SK-N-SH (cell line): Measurements from ENCODE around the gene DHRSX. TPM values are rescaled to one million over a fixed set of nuclear protein-coding genes. Genes with fewer than 3 reads are reported as not detected.

Source experiments
- CTCF ChIA-PET: fragments of 300-600, 350-600 bp; formaldehyde crosslinking; extraction: SDS; loops from one replicate; lab custom pipeline; 2021; lab: Yijun Ruan, JAX
- POLR2A ChIA-PET: fragments of 350-600 bp; sonication (Branson Sonifier 250); formaldehyde crosslinking; extraction: SDS; loops from one replicate; lab custom pipeline; 2020; ENCODE audit warnings: antibody characterized with exemption, inconsistent platforms; lab: Yijun Ruan, JAX
- DNase-seq: peaks from one replicate; pipeline ENCODE4 v3.0.0; 2012
- H2AFZ ChIP-seq: fragments of 200-600 bp; sonication (generic); 2 replicates; pipeline ENCODE4 v1.8.1; 2016; ENCODE audit warnings: antibody characterized with exemption, mild to moderate bottlenecking, low read depth
- H3F3A ChIP-seq: fragments of 200-600 bp; sonication (generic); replicated peaks from 2 replicates; pipeline ENCODE3; 2016; ENCODE audit warnings: antibody characterized with exemption, mild to moderate bottlenecking; ENCODE audit not compliant: insufficient read depth
- H3K27ac ChIP-seq, 2 experiments: fragments of 200-500 bp in 1 of 2; fragments of 200-600 bp in 1 of 2; sonication (Bioruptor generic) in 1 of 2; sonication (generic), shearing (Covaris generic) in 1 of 2; 2 replicates each; pipeline versions ENCODE4 v1.5.1 to v1.6.1; 2014 to 2016; ENCODE audit warnings: low read depth in 2 of 2, inconsistent platforms in 1 of 2, low read length in 1 of 2, mild to moderate bottlenecking in 1 of 2, mixed read lengths in 1 of 2
- H3K27me3 ChIP-seq: fragments of 200-600 bp; sonication (generic), shearing (Covaris generic); 2 replicates; pipeline ENCODE4 v1.6.1; 2016; ENCODE audit warnings: mixed run types; ENCODE audit not compliant: insufficient read depth
- H3K36me3 ChIP-seq, 2 experiments: fragments of 200-500 bp in 1 of 2; fragments of 200-600 bp in 1 of 2; sonication (Bioruptor generic) in 1 of 2; sonication (generic) in 1 of 2; replicated peaks in 1 of 2; 2 replicates each; pipeline versions ENCODE3 to v1.5.1; 2014 to 2016; ENCODE audit warnings: low read length in 1 of 2, mild to moderate bottlenecking in 1 of 2; ENCODE audit not compliant: insufficient read depth in 2 of 2, control insufficient read depth in 1 of 2
- H3K4me1 ChIP-seq, 2 experiments: fragments of 200-500 bp in 1 of 2; fragments of 200-600 bp in 1 of 2; sonication (Bioruptor generic) in 1 of 2; sonication (generic), shearing (Covaris generic) in 1 of 2; 2 replicates each; pipeline versions ENCODE4 v1.5.1 to v1.6.1; 2014 to 2016; ENCODE audit warnings: low read depth in 1 of 2, low read length in 1 of 2, mixed run types in 1 of 2; ENCODE audit not compliant: insufficient read depth in 2 of 2, control insufficient read depth in 1 of 2
- H3K4me2 ChIP-seq: fragments of 200-600 bp; sonication (generic), shearing (Covaris generic); 2 replicates; pipeline ENCODE4 v1.6.1; 2017; ENCODE audit warnings: mixed run types
- H3K4me3 ChIP-seq, 2 experiments: fragments of 200-500 bp in 1 of 2; fragments of 200-600 bp in 1 of 2; sonication (Bioruptor generic) in 1 of 2; sonication (generic), shearing (Covaris generic) in 1 of 2; 2 replicates each; pipeline versions ENCODE4 v1.5.1 to v1.8.1; 2014 to 2016; ENCODE audit warnings: low read depth in 2 of 2, inconsistent platforms in 1 of 2, low read length in 1 of 2, mild to moderate bottlenecking in 1 of 2, mixed read lengths in 1 of 2, moderate library complexity in 1 of 2
- H3K79me2 ChIP-seq: fragments of 200-600 bp; sonication (generic); 2 replicates; pipeline ENCODE4 v1.8.1; 2017; ENCODE audit warnings: mild to moderate bottlenecking; ENCODE audit not compliant: insufficient read depth
- H3K9ac ChIP-seq: fragments of 200-600 bp; sonication (generic); 2 replicates; pipeline ENCODE4 v1.6.1; 2017; ENCODE audit warnings: mixed run types
- H3K9me2 ChIP-seq: fragments of 200-600 bp; sonication (generic); 2 replicates; pipeline ENCODE4 v1.6.1; 2017; ENCODE audit warnings: mixed run types
- H3K9me3 ChIP-seq: fragments of 200-600 bp; sonication (generic); 2 replicates; pipeline ENCODE4 v1.6.1; 2017; ENCODE audit warnings: mixed run types, mild to moderate bottlenecking, moderate library complexity
- H4K20me1 ChIP-seq: fragments of 200-600 bp; sonication (generic); 2 replicates; pipeline ENCODE4 v1.6.1; 2017; ENCODE audit warnings: mild to moderate bottlenecking, mixed run types; ENCODE audit not compliant: insufficient read depth
- ELF1 ChIP-seq: IDR thresholded peaks from 2 replicates; pipeline ENCODE4 v1.4.0; 2012
- EP300 ChIP-seq, 2 experiments: IDR thresholded peaks; 2 replicates each; pipeline versions ENCODE4 v1.4.0 to v1.6.1; 2012; ENCODE audit warnings: borderline replicate concordance in 1 of 2, low read depth in 1 of 2, low read length in 1 of 2
- EZH2phosphoT487 ChIP-seq: fragments of 200-600 bp; sonication (generic); IDR thresholded peaks from 2 replicates; pipeline ENCODE4 v1.6.1; 2017; ENCODE audit warnings: low read depth, mixed run types, mild to moderate bottlenecking, antibody characterized with exemption, moderate library complexity, borderline replicate concordance
- FOSL2 ChIP-seq: IDR thresholded peaks from 2 replicates; pipeline ENCODE4 v1.4.0; 2012; ENCODE audit warnings: low read depth, mild to moderate bottlenecking, moderate library complexity, borderline replicate concordance
- FOXJ3 ChIP-seq: sonication (generic); formaldehyde crosslinking; IDR thresholded peaks from 2 replicates; pipeline ENCODE4 v1.5.1; 2020; ENCODE audit warnings: mild to moderate bottlenecking, missing genetic modification reagents
- FOXM1 ChIP-seq: IDR thresholded peaks from 2 replicates; pipeline ENCODE4 v1.4.0; 2012; ENCODE audit warnings: low read depth, mild to moderate bottlenecking
- GABPA ChIP-seq: IDR thresholded peaks from 2 replicates; pipeline ENCODE4 v1.4.0; 2012; ENCODE audit warnings: low read depth, mild to moderate bottlenecking
- GATA2 ChIP-seq: sonication (generic); formaldehyde crosslinking; IDR thresholded peaks from 2 replicates; pipeline ENCODE4 v1.5.0; 2020; ENCODE audit warnings: mild to moderate bottlenecking, missing genetic modification reagents
- JUND ChIP-seq: IDR thresholded peaks from 2 replicates; pipeline ENCODE4 v1.4.0; 2012
- RAD21 ChIP-seq: IDR thresholded peaks from 2 replicates; pipeline ENCODE4 v1.6.1; 2012; ENCODE audit warnings: mild to moderate bottlenecking, low read length
- SMC3 ChIP-seq: IDR thresholded peaks from 2 replicates; pipeline ENCODE4 v1.6.1; 2012; ENCODE audit warnings: low read depth, low read length, improper control_type of control experiment
- TCF12 ChIP-seq: IDR thresholded peaks from 2 replicates; pipeline ENCODE4 v1.4.0; 2012
- WGBS: methylation state at CpG from one replicate; pipeline ENCODE4 v1.1.6; 2017; ENCODE audit warnings: low lambda C conversion rate; 5-methylcytosine and 5-hydroxymethylcytosine counted together
- polyA plus RNA-seq, 3 experiments: library from polyadenylated mRNA; depleted of rRNA; stranded (reverse); fragments of >200 nt; gene quantifications; 2 replicates each; pipeline ENCODE4 v1.2.3, GENCODE V29; 2012
- TF ChIP-seq, protein P1 (sequence below): IDR thresholded peaks from 2 replicates; pipeline ENCODE4 v1.6.1; 2012; ENCODE audit warnings: mild to moderate bottlenecking, low read depth, low read length, moderate library complexity
- TF ChIP-seq, protein P2 (sequence below): fragments of 200-600 bp; sonication (generic); IDR thresholded peaks from 2 replicates; pipeline ENCODE4 v1.6.1; 2017; ENCODE audit warnings: antibody characterized with exemption, mild to moderate bottlenecking, moderate library complexity
- TF ChIP-seq, protein P3 (sequence below): fragments of 150-350 bp; IDR thresholded peaks from 2 replicates; pipeline ENCODE4 v1.6.1; 2017; ENCODE audit warnings: antibody characterized with exemption, low read length, low read depth, borderline replicate concordance
- TF ChIP-seq, protein P4 (sequence below): fragments of 150-350 bp; IDR thresholded peaks from 2 replicates; pipeline ENCODE4 v1.6.1; 2016; ENCODE audit warnings: mild to moderate bottlenecking, low read depth, low read length

The DHRSX gene
- polyA plus RNA-seq, 1 of the 3 experiments (the other 2 are of a cell fraction) = 34.3 TPM

DNA sequence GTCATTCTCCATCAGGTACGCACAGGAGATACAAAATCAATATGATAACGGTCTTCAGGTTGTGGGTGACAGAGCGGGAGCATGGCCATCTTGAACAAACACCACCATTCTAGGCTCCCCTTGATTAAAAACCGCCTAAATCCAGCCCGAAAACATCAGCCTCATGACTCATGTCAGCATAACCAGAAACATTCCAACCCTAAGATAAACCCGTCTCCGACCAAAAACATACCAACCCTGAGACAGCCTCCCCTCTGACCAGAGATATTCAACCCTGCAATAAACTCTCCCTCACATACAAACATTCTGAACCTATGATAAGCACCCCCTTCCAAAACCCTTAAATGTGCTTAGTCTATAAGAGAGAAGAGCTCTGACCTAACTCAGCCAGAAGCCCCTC is 157.9 kb downstream of the DHRSX start:
- 0 out of 2 replicates have a peak, but pooled peaks have one; percentile 22 for TF ChIP-seq TCF12
- 0 out of 2 replicates have a peak, but pooled peaks have one; percentile 29 for TF ChIP-seq FOSL2
- no peak for TF ChIP-seq EZH2phosphoT487
- ChIA-PET POLR2A (no interaction called here), CTCF (no interaction called here)
- no peaks in the 10 kb centered on the region for H3K4me1 ChIP-seq
- H3K27ac ChIP-seq = peak overlapping the region in 1 of 2 experiments; percentile 37; a peak in 1 of 4 replicates
- H3K4me2 ChIP-seq = no peak overlapping the region
- no peaks in the 10 kb centered on the region for H3K79me2 ChIP-seq
- DNase-seq = no peak
- no peaks in the 10 kb centered on the region for H3K36me3 ChIP-seq
- H3F3A ChIP-seq = no peaks in the 10 kb centered on the region
- no peaks in the 10 kb centered on the region for H3K9me3 ChIP-seq
- H3K27me3 ChIP-seq = no peaks in the 10 kb centered on the region
- H4K20me1 ChIP-seq = no peaks in the 10 kb centered on the region
- no peak overlapping the region for H3K9ac ChIP-seq
- no peak overlapping the region for H3K4me3 ChIP-seq
- no peak overlapping the region for H2AFZ ChIP-seq
- H3K9me2 ChIP-seq = no peaks in the 10 kb centered on the region
- 68% methylated on average over 7 of the region's 7 CpGs for WGBS

DNA sequence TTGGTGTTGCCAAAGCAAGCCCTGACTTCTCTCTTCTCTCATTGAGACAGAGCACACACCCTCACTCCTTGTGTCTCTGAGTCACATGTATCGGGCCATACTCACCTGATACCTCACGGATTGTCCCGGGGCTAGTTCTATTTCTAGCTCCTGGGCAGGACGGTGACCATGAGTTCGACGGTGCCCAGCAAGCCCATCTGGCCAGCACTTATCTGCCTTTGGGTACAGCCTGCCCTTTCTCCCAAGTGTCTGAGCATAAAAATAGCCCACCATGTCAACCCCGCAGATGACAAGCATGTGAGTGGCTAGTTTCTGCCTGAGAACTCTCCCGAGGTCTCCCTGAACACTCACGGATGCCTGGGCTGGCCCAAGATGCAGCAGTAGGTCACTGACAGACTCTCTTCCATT is 158.5 kb downstream of the DHRSX start:
- Histone ChIP-seq H3K79me2 (no peaks in the 10 kb centered on the region), H3K36me3 (no peaks in the 10 kb centered on the region)
- TF ChIP-seq, protein P1, sequence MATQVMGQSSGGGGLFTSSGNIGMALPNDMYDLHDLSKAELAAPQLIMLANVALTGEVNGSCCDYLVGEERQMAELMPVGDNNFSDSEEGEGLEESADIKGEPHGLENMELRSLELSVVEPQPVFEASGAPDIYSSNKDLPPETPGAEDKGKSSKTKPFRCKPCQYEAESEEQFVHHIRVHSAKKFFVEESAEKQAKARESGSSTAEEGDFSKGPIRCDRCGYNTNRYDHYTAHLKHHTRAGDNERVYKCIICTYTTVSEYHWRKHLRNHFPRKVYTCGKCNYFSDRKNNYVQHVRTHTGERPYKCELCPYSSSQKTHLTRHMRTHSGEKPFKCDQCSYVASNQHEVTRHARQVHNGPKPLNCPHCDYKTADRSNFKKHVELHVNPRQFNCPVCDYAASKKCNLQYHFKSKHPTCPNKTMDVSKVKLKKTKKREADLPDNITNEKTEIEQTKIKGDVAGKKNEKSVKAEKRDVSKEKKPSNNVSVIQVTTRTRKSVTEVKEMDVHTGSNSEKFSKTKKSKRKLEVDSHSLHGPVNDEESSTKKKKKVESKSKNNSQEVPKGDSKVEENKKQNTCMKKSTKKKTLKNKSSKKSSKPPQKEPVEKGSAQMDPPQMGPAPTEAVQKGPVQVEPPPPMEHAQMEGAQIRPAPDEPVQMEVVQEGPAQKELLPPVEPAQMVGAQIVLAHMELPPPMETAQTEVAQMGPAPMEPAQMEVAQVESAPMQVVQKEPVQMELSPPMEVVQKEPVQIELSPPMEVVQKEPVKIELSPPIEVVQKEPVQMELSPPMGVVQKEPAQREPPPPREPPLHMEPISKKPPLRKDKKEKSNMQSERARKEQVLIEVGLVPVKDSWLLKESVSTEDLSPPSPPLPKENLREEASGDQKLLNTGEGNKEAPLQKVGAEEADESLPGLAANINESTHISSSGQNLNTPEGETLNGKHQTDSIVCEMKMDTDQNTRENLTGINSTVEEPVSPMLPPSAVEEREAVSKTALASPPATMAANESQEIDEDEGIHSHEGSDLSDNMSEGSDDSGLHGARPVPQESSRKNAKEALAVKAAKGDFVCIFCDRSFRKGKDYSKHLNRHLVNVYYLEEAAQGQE = no peak
- no peak for TF ChIP-seq FOXM1
- TF ChIP-seq TCF12 = no peak
- TF ChIP-seq FOXJ3 (CRISPR knock-in tag) = no peak
- no peak for TF ChIP-seq EP300 (IDR thresholded peaks at IDR 0.05; ENCODE audit: borderline replicate concordance in 1 of 2, low read depth in 1 of 2, low read length in 1 of 2)
- TF ChIP-seq GATA2 = no peak
- no peak for TF ChIP-seq JUND
- no peak for TF ChIP-seq ELF1
- no peak for TF ChIP-seq FOSL2
- TF ChIP-seq, protein P2, sequence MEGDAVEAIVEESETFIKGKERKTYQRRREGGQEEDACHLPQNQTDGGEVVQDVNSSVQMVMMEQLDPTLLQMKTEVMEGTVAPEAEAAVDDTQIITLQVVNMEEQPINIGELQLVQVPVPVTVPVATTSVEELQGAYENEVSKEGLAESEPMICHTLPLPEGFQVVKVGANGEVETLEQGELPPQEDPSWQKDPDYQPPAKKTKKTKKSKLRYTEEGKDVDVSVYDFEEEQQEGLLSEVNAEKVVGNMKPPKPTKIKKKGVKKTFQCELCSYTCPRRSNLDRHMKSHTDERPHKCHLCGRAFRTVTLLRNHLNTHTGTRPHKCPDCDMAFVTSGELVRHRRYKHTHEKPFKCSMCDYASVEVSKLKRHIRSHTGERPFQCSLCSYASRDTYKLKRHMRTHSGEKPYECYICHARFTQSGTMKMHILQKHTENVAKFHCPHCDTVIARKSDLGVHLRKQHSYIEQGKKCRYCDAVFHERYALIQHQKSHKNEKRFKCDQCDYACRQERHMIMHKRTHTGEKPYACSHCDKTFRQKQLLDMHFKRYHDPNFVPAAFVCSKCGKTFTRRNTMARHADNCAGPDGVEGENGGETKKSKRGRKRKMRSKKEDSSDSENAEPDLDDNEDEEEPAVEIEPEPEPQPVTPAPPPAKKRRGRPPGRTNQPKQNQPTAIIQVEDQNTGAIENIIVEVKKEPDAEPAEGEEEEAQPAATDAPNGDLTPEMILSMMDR = no peak
- TF ChIP-seq GABPA = no peak
- TF ChIP-seq SMC3 = no peak
- TF ChIP-seq, protein P3, sequence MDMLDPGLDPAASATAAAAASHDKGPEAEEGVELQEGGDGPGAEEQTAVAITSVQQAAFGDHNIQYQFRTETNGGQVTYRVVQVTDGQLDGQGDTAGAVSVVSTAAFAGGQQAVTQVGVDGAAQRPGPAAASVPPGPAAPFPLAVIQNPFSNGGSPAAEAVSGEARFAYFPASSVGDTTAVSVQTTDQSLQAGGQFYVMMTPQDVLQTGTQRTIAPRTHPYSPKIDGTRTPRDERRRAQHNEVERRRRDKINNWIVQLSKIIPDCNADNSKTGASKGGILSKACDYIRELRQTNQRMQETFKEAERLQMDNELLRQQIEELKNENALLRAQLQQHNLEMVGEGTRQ = no peak
- TF ChIP-seq, protein P4, sequence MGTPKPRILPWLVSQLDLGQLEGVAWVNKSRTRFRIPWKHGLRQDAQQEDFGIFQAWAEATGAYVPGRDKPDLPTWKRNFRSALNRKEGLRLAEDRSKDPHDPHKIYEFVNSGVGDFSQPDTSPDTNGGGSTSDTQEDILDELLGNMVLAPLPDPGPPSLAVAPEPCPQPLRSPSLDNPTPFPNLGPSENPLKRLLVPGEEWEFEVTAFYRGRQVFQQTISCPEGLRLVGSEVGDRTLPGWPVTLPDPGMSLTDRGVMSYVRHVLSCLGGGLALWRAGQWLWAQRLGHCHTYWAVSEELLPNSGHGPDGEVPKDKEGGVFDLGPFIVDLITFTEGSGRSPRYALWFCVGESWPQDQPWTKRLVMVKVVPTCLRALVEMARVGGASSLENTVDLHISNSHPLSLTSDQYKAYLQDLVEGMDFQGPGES = no peak
- no peak for TF ChIP-seq RAD21
- TF ChIP-seq, all 33 proteins: peak for 0
- no peaks in the 10 kb centered on the region for H3K27me3 ChIP-seq
- H3K4me3 ChIP-seq = no peak overlapping the region
- no peaks in the 10 kb centered on the region for H3K4me1 ChIP-seq
- no peak overlapping the region for H3K9ac ChIP-seq
- no peaks in the 10 kb centered on the region for H3F3A ChIP-seq
- 94% methylated on average over 7 of the region's 9 CpGs for WGBS
- ChIA-PET CTCF (no interaction called here), POLR2A (no interaction called here)
- H3K9me2 ChIP-seq = no peaks in the 10 kb centered on the region
- H4K20me1 ChIP-seq = no peaks in the 10 kb centered on the region
- H2AFZ ChIP-seq = no peak overlapping the region
- H3K9me3 ChIP-seq = no peaks in the 10 kb centered on the region
- no peak overlapping the region for H3K4me2 ChIP-seq
- no peak for DNase-seq
- H3K27ac ChIP-seq = peak overlapping the region in 1 of 2 experiments; percentile 23; a peak in 1 of 4 replicates
